Tibial nerve (tissue), 4 donors: ENCODE results near the gene TTC24. TPM values are rescaled to one million over a fixed set of nuclear protein-coding genes. Genes with fewer than 3 reads are reported as not detected.

Experiments
- DNase-seq, 2 donors: peaks; one replicate each; pipeline ENCODE4 v3.0.0-alpha.2; 2019; ENCODE audit warnings: low spot score in 2 of 2
- H3K27ac ChIP-seq, 4 donors: fragments of 200-600 bp; sonication (generic) in 3 of 4; one replicate each; pipeline ENCODE4 v1.5.1; 2017 to 2019; ENCODE audit warnings: mild to moderate bottlenecking in 1 of 4
- H3K27me3 ChIP-seq, 2 donors: fragments of 200-600 bp; sonication (generic) in 1 of 2; one replicate each; pipeline versions ENCODE4 v1.5.1 to v1.6.0; 2017 to 2019
- H3K36me3 ChIP-seq, 3 donors: fragments of 200-600 bp; sonication (generic); one replicate each; pipeline ENCODE4 v1.5.1; 2018 to 2019
- H3K4me1 ChIP-seq, 4 donors: fragments of 200-600 bp; sonication (generic) in 3 of 4; one replicate each; pipeline ENCODE4 v1.5.1; 2017 to 2019
- H3K4me3 ChIP-seq, 4 donors: fragments of 200-600 bp; sonication (generic) in 3 of 4; one replicate each; pipeline ENCODE4 v1.5.1; 2017 to 2019; ENCODE audit warnings: mild to moderate bottlenecking in 1 of 4, moderate library complexity in 1 of 4
- H3K9me3 ChIP-seq, 4 donors: fragments of 200-600 bp; sonication (generic) in 3 of 4; one replicate each; pipeline ENCODE4 v1.5.1; 2017 to 2019
- EP300 ChIP-seq, 2 donors: sonication (generic); formaldehyde crosslinking; IDR thresholded peaks; one replicate each; pipeline ENCODE4 v1.6.1; 2017; ENCODE audit warnings: antibody characterized with exemption in 2 of 2, mild to moderate bottlenecking in 1 of 2
- POLR2A ChIP-seq, 2 donors: fragments of 450-650 bp; IDR thresholded peaks; one replicate each; pipeline ENCODE4 v1.6.1; 2017; ENCODE audit warnings: antibody characterized with exemption in 2 of 2, mild to moderate bottlenecking in 2 of 2, moderate library complexity in 2 of 2
- WGBS, 2 donors: methylation state at CpG; one replicate each; pipeline ENCODE4 v1.1.5; 2018; 5-methylcytosine and 5-hydroxymethylcytosine counted together
- total RNA-seq, 4 donors: library from RNA; depleted of rRNA; stranded (reverse); fragments of >200 nt; gene quantifications; one replicate each; pipeline ENCODE4 v1.1.0, GENCODE V29; 2016
- TF ChIP-seq, protein P1 (sequence below), 5 experiments: fragments of 200-600 bp in 3 of 5; fragments of 450-650 bp in 2 of 5; sonication (generic) in 3 of 5; IDR thresholded peaks; one replicate each; pipeline ENCODE4 v1.5.1; 2016 to 2019; ENCODE audit warnings: antibody characterized with exemption in 5 of 5, mild to moderate bottlenecking in 3 of 5, moderate library complexity in 2 of 5

Gene TTC24
- total RNA-seq, 4 donors from 2014 or later: not detected

DNA sequence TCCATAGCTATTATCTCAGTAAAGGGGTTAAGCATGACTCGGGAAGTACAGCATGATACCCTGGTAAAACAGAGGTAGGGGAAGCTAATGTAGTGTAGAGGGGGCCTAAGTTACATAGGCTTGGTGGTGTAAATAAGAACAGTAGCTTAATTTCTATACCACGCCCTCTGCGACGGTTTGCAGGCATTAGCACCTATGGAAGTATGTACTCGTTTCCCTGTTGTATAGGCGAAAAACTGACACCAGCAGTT is 11.6 kb downstream of the TTC24 start:
- 15 to 23% methylated on average over 6 of the region's 6 CpGs for WGBS, 2 donors
- no peak for DNase-seq

DNA sequence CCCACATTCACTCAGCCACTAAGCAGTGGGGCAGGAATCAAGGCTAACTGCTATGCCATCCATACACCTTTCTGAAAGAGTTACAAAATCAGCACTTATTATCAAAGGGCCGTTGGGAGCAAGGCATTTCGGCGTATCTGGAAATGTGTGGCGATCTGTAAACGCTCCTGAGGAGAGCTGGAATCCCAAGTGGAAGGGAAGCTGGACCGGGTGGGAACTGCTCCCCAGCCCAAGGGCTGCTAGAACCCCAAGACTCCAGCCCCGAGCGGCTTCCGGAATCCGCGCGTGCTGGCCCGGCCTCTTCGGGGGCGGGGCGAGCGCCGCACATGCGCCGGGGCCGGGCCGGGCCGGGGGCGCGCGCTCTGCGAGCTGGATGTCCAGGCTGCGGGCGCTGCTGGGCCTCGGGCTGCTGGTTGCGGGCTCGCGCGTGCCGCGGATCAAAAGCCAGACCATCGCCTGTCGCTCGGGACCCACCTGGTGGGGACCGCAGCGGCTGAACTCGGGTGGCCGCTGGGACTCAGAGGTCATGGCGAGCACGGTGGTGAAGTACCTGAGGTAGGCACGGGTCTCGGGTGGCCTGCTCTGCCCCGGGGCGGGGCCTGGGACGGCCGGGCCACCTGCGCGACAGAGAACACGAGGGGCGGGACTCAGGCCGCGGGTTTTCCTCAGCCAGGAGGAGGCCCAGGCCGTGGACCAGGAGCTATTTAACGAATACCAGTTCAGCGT is 12.1 kb downstream of the TTC24 start, which contains the start of gene NAXE:
NAXE (plus strand) TSS at position 345 of the 726 bp plus-strand sequence; CDS start at position 374, 29 bp downstream.
- no peaks in the 10 kb centered on the region for H3K27me3 ChIP-seq
- peak; percentile 53 to 54 for DNase-seq
- peaks cover 0 to 38% (median 4%) of the 10 kb centered on the region in 3 donors for H3K36me3 ChIP-seq
- H3K27ac ChIP-seq: peak within 1 kb of the TSS; percentile 72 to 90 (median 87)
- peaks cover 0 to 17% (median 10%) of the 10 kb centered on the region in 4 donors for H3K4me1 ChIP-seq
- no peaks in the 10 kb centered on the region for H3K9me3 ChIP-seq
- H3K4me3 ChIP-seq: peak within 1 kb of the TSS; percentile 66 to 92 (median 71)
- WGBS, 2 donors: 1% methylated on average over 23 to 42 of the region's 60 CpGs
- TF ChIP-seq POLR2A (IDR thresholded peaks at IDR 0.05) (peak; percentile 17 to 71), EP300 (IDR thresholded peaks at IDR 0.05) (peak in 1 of 2 donors; percentile 51)
- TF ChIP-seq, protein P1, sequence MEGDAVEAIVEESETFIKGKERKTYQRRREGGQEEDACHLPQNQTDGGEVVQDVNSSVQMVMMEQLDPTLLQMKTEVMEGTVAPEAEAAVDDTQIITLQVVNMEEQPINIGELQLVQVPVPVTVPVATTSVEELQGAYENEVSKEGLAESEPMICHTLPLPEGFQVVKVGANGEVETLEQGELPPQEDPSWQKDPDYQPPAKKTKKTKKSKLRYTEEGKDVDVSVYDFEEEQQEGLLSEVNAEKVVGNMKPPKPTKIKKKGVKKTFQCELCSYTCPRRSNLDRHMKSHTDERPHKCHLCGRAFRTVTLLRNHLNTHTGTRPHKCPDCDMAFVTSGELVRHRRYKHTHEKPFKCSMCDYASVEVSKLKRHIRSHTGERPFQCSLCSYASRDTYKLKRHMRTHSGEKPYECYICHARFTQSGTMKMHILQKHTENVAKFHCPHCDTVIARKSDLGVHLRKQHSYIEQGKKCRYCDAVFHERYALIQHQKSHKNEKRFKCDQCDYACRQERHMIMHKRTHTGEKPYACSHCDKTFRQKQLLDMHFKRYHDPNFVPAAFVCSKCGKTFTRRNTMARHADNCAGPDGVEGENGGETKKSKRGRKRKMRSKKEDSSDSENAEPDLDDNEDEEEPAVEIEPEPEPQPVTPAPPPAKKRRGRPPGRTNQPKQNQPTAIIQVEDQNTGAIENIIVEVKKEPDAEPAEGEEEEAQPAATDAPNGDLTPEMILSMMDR (IDR thresholded peaks at IDR 0.05): peak in 2 of 5 experiments; percentile 7 to 23

More for the DNA sequence above, 11.6 kb downstream of the TTC24 start:
- Histone ChIP-seq H3K27ac (peak overlapping the region; percentile 72 to 90 (median 87)), H3K4me3 (peak overlapping the region; percentile 66 to 92 (median 71)), H3K36me3 (peaks cover 0 to 34% (median 0%) of the 10 kb centered on the region in 3 donors), H3K27me3 (no peaks in the 10 kb centered on the region), H3K4me1 (peaks cover 0 to 17% (median 10%) of the 10 kb centered on the region in 4 donors), H3K9me3 (no peaks in the 10 kb centered on the region)
- TF ChIP-seq EP300 (IDR thresholded peaks at IDR 0.05) (no peak), POLR2A (IDR thresholded peaks at IDR 0.05) (no peak)
- TF ChIP-seq, protein P1 (IDR thresholded peaks at IDR 0.05): no peak

DNA sequence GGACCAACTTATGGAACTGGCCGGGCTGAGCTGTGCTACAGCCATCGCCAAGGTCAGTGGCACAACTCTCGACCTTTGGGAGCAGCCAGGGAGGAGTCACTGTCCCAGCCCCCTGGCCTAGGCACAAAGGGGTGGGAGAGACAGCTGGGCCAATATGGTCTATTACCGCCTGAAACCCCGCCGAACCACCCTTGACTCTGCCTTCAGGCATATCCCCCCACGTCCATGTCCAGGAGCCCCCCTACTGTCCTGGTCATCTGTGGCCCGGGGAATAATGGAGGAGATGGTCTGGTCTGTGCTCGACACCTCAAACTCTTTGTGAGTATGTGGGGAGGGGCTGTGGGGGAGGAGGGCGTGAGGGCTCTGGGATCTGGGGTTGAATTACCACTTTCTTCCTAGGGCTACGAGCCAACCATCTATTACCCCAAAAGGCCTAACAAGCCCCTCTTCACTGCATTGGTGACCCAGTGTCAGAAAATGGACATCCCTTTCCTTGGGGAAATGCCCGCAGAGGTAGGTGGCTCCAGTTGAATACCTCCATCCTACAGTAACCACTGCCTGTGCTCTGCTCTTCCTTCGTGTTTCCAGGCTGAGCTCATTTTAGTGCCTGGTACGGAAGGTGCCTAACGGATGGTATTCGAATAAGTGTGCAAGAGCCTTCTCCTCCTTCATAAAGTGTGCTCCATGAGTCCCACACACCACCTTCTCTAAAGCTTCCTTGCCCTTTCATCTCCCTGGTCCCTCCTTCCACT is 12.8 kb downstream of the TTC24 start:
- Histone ChIP-seq H3K9me3 (no peaks in the 10 kb centered on the region), H3K4me3 (peak overlapping the region; percentile 66 to 92 (median 71)), H3K4me1 (peaks cover 0 to 17% (median 10%) of the 10 kb centered on the region in 4 donors), H3K27ac (peak overlapping the region; percentile 72 to 90 (median 87)), H3K36me3 (peaks cover 0 to 46% (median 9%) of the 10 kb centered on the region in 3 donors), H3K27me3 (no peaks in the 10 kb centered on the region)
- no peak for DNase-seq
- 42 to 47% methylated on average over 15 to 16 of the region's 16 CpGs for WGBS, 2 donors
- TF ChIP-seq EP300 (IDR thresholded peaks at IDR 0.05): no peak

DNA sequence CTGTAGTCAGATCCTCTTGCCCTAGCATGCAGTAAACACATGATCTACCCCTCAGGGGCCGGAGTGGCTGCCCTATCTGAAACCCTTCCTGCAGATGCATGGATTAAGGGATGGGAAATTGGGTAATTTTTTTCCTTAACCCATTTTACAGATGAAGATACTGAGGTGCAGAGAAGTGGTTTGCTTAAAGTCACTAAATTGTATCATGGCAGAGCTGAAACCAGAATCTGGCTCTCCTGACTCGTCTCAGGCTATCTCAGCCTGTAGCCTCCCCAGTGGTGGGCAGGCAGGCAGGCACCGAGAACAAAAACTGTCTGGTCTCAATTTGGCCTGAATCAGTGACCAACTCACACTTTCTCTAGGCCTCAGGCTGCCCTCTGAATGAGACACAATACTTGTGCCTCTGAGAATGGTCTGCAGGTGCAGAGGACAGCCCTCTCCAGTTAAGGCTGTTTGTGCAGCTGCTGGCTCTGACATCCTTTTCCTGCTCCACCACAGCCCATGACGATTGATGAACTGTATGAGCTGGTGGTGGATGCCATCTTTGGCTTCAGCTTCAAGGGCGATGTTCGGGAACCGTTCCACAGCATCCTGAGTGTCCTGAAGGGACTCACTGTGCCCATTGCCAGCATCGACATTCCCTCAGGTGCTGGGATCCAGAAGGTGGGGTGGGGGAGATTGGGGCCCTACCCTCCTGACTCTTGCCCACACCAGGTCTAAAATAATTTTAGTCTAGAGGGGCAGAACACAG is 13.6 kb downstream of the TTC24 start:
- H3K36me3 ChIP-seq: peaks cover 0 to 53% (median 9%) of the 10 kb centered on the region in 3 donors
- 71 to 76% methylated on average over 8 of the region's 8 CpGs for WGBS, 2 donors

DNA sequence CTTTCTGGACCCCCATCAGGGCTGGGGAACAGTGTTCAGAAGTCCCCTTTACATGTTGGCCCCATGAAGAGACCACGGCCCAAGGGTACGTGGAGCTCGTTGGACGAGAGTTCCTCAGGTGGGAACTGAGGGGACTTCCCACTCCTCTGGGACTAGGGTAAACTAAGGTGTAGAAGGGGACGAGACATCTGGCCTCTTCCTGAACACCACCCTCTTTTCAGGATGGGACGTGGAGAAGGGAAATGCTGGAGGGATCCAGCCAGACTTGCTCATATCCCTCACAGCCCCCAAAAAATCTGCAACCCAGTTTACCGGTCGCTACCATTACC is 14.1 kb downstream of the TTC24 start:
- peaks cover 0 to 59% (median 9%) of the 10 kb centered on the region in 3 donors for H3K36me3 ChIP-seq

More for the DNA sequence above, 13.6 kb downstream of the TTC24 start:
- H3K9me3 ChIP-seq: no peaks in the 10 kb centered on the region
- no peaks in the 10 kb centered on the region for H3K27me3 ChIP-seq
- no peak overlapping the region for H3K4me3 ChIP-seq
- DNase-seq: no peak
- no peak for TF ChIP-seq EP300 (IDR thresholded peaks at IDR 0.05)
- TF ChIP-seq, protein P1 (IDR thresholded peaks at IDR 0.05): no peak
- TF ChIP-seq POLR2A (IDR thresholded peaks at IDR 0.05): no peak
- peak overlapping the region in 1 of 4 donors; percentile 90 for H3K27ac ChIP-seq
- H3K4me1 ChIP-seq: peaks cover 0 to 17% (median 10%) of the 10 kb centered on the region in 4 donors

More for the DNA sequence above, 14.1 kb downstream of the TTC24 start:
- H3K9me3 ChIP-seq: no peaks in the 10 kb centered on the region
- no peak for DNase-seq
- no peak overlapping the region for H3K4me3 ChIP-seq
- no peaks in the 10 kb centered on the region for H3K27me3 ChIP-seq
- 86% methylated on average over 8 of the region's 8 CpGs for WGBS, 2 donors
- peaks cover 0 to 17% (median 10%) of the 10 kb centered on the region in 4 donors for H3K4me1 ChIP-seq
- no peak overlapping the region for H3K27ac ChIP-seq
- TF ChIP-seq POLR2A (IDR thresholded peaks at IDR 0.05): no peak
- no peak for TF ChIP-seq EP300 (IDR thresholded peaks at IDR 0.05)
- TF ChIP-seq, protein P1 (IDR thresholded peaks at IDR 0.05): no peak
